H1 (cell line): ENCODE results near the gene S100A16. TPM values are rescaled to one million over a fixed set of nuclear protein-coding genes. Genes with fewer than 3 reads are reported as not detected.

Experiments used
- BCL11A ChIP-seq, 2 experiments: IDR thresholded peaks; one replicate each; pipeline ENCODE4 v1.6.1; 2011; ENCODE audit warnings: low read depth in 2 of 2, low read length in 2 of 2, mild to moderate bottlenecking in 2 of 2
- CHD7 ChIP-seq: fragments of 300-600 bp; sonication (generic); IDR thresholded peaks from 2 replicates; pipeline ENCODE4 v1.7.1; 2012; ENCODE audit warnings: low read length, moderate library complexity, mild to moderate bottlenecking, inconsistent platforms; ENCODE audit not compliant: insufficient replicate concordance
- GTF2F1 ChIP-seq: IDR thresholded peaks from 2 replicates; pipeline ENCODE4 v1.6.1; 2012; ENCODE audit warnings: low read depth, low read length, improper control_type of control experiment, borderline replicate concordance
- HDAC2 ChIP-seq, 2 experiments: fragments of 300-600 bp in 1 of 2; sonication (generic) in 1 of 2; IDR thresholded peaks; 2 replicates each; pipeline ENCODE4 v1.6.1; 2011 to 2012; ENCODE audit warnings: low read depth in 2 of 2, low read length in 2 of 2, mild to moderate bottlenecking in 2 of 2, moderate library complexity in 2 of 2, borderline replicate concordance in 1 of 2, inconsistent platforms in 1 of 2
- JUND ChIP-seq: IDR thresholded peaks from 2 replicates; pipeline ENCODE4 v1.6.1; 2011; ENCODE audit warnings: mild to moderate bottlenecking, improper control_type of control experiment, low read length
- KDM5A ChIP-seq: fragments of 200-600 bp; IDR thresholded peaks from 2 replicates; pipeline ENCODE4 v1.7.1; 2012; ENCODE audit warnings: mild to moderate bottlenecking, low read length, inconsistent platforms, mixed read lengths
- SP2 ChIP-seq: IDR thresholded peaks from 2 replicates; pipeline ENCODE4 v1.6.1; 2012; ENCODE audit warnings: mild to moderate bottlenecking, low read length, inconsistent platforms
- SRF ChIP-seq: IDR thresholded peaks from 2 replicates; pipeline ENCODE4 v1.6.1; 2011; ENCODE audit warnings: mild to moderate bottlenecking, low read depth, low read length, moderate library complexity
- TCF12 ChIP-seq: IDR thresholded peaks from 2 replicates; pipeline ENCODE4 v1.6.1; 2011; ENCODE audit warnings: low read depth, mild to moderate bottlenecking, low read length
- TEAD4 ChIP-seq: IDR thresholded peaks from 2 replicates; pipeline ENCODE4 v1.6.1; 2012; ENCODE audit warnings: low read depth, low read length, inconsistent platforms, mixed read lengths
- polyA plus RNA-seq, 7 experiments: library from polyadenylated mRNA; depleted of rRNA in 3 of 7; stranded (reverse) in 5 of 7; unstranded in 2 of 7; fragments of >200 nt in 5 of 7; fragments of 200-250 nt in 2 of 7; gene quantifications; 1 replicate in 5 of 7; 2 replicates in 1 of 7; 4 replicates in 1 of 7; pipeline versions ENCODE4 v1.2.1 to v1.2.3, GENCODE V29; 2011 to 2013; ENCODE audit warnings: missing spikeins in 2 of 7, mixed read lengths in 2 of 7
- total RNA-seq: library from RNA; stranded (reverse); fragmentation: NEBNext Ultra II Directional; extraction: Animal tissue kit (Norgen Biotek cat#: 25700); gene quantifications from 2 replicates; pipeline ENCODE4 v1.2.1, GENCODE V29; 2021
- TF ChIP-seq, protein P1 (sequence below): IDR thresholded peaks from 2 replicates; pipeline ENCODE4 v1.6.1; 2011; ENCODE audit warnings: low read length, improper control_type of control experiment

Gene S100A16
- total and polyA plus RNA-seq, 2 of the 8 experiments (the other 6 are each of a cell fraction or from before 2014, with no cell fraction given) = 14.9 to 61.4 TPM

- TF ChIP-seq CHD7 (no peak), JUND (no peak), TCF12 (no peak), HDAC2 (IDR thresholded peaks at IDR 0.05; ENCODE audit: borderline replicate concordance in 1 of 2, low read depth in 2 of 2, low read length in 2 of 2) (no peak), BCL11A (IDR thresholded peaks at IDR 0.05; ENCODE audit: low read depth in 2 of 2, low read length in 2 of 2) (no peak), KDM5A (no peak), SP2 (no peak), SRF (no peak), TEAD4 (no peak), GTF2F1 (no peak)
- TF ChIP-seq, protein P1, sequence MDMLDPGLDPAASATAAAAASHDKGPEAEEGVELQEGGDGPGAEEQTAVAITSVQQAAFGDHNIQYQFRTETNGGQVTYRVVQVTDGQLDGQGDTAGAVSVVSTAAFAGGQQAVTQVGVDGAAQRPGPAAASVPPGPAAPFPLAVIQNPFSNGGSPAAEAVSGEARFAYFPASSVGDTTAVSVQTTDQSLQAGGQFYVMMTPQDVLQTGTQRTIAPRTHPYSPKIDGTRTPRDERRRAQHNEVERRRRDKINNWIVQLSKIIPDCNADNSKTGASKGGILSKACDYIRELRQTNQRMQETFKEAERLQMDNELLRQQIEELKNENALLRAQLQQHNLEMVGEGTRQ = no peak
Measured at GRCh38 chr1:153651771-153652170, 38.8 kb upstream of the S100A16 start (continued).
